AG20443 (cell line): Measurements from ENCODE around the gene ITPR2.
"Not testable (repeated sequence)": the region's sequence is repeated elsewhere in the genome, so short reads cannot be mapped to it uniquely, and the experiment has no call there.

ENCODE experiments used
- DNase-seq: peaks from one replicate; pipeline ENCODE4 v3.0.0; 2012; ENCODE audit warnings: low spot score, mixed read lengths

The ITPR2 gene

DNA sequence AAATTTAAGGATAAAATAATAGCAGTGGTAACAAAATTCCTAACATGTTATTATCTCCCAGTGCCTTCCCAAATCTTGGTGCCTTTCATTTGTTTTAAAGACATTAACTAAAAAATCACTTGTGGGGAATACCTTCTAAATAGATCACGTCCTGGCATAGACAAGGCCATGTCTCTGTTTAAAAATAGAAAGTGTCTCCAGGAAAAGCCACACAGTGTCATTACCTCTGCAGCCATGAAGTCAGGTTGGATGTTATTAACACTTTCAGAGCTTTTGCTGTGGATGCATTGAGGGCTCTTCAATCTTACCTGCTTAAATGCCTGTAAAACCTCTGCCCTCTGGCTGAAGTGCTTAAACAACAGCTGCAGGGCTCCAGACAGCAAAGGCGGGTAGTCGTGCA is 211.1 kb downstream of the ITPR2 start:
- DNase-seq: no peak

DNA sequence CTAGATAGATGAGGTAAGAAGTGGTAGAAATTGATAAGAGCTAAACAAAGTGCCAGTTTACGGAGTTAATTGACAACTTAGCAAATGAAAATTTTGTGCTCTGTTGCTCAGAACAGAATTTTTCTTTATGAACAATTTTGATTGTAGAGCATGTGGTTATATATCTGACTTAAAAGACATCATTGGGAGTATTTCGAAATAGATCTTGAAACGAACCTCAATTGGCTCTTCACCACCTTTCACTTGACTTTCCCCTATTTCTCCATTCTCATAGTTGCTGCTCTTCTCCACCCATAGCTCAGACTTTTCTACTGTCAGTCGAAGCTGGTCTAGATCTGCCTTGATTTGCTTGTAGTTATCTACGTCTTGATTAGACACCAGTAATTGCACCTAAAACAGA is 212.1 kb downstream of the ITPR2 start:
- no peak for DNase-seq

DNA sequence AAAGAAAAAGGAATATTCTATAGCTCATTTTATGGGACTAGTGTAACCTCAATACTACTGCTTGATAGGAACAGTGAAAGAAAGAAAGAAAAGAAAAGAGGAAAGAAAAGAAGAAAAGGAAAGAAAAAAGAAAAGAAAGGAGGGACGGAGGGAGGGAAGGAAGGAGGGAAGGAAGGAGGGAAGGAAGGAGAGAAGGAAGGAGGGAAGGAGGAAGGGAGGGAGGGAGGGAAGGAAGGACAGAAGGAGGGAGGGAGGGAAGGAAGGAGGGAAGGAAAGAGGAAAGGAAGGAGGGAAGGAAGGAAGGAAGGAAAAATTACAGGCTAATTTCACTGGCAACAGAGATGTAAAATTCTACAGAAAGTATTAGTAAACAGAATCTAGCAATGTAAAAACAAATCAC is 215.5 kb downstream of the ITPR2 start:
- no peak for DNase-seq

DNA sequence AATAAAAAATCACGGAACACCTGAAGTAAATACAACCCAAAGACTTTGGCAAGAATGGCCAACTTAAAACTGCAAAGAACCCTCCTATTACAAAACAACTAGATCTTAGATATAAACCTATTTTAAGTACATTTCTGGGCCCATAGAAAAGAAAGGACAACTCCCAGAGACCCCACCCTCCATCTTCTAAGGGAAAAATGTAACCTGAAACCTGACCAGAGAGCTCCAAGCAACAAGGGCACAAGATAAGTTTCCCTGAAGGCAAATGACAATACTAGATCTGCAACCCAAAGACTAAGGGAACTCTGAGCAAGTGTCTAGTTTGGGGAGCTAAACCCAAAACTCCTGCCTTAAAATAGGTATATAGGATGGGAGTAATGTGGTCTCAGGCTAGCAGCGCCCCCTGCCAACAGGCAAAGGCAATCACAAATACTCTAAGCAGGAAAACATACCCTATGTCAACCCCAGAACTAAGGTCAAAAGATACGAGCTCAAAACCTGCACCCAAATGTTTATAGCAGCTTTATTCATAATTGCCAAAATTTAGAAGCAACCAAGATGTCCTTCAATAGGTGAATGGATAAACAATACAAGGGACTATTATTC is 218.9 kb downstream of the ITPR2 start:
- DNase-seq: peak; percentile 13

DNA sequence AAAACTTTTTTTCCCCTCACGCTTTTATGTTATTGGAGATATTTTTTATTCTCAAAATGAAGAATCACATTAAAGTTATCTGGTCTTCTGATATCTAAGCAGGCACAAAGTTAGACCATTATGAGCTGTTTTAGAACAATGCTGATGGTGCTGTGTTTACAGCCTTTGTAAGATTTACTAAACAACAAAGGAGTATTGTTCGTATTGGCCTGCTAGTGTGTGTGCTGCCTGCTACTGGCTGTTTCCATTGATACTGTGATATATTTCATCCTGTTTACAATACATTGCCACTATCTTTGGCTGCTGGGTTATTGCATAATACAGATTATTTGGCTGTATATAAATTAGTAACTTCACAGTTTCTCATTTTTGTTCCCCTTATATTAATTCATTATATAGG is 220.8 kb downstream of the ITPR2 start:
- DNase-seq: no peak

DNA sequence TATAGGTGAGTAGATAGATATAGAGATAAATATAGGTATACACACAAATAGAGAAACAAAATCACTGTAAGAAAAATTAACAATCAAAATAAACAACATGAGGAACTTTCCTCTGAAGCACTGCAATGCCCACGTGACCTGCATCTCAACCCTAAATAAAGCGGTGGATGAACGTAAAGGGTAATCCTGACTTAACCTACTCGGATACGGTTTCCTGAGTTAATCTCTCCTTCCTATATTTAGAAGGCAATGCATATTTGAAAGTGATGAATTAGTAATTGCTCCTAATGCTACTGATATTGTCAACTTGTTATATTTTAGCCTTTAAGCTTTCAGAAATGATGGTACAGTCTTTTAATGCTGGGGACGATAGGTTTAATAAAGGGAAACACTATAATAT is 221.4 kb downstream of the ITPR2 start:
- no peak for DNase-seq

DNA sequence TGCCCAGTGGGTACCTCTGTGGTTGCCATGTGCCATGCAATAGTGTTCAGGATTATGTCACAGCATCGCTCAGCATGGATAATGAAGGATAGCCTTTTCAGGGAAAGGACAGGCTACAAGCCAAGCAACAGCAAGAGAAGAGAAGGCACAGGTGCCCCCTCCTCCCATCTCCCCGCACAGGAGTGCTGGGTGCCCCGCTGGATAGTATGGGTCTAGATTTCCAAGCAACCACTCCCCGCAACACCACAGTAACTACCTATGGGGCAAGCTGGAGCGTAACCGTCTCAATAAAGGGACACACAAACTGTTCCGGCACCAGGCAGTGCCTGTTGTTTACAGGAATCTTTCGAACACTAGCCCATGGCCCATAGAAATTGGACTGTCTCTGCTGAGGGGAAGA is 222.2 kb downstream of the ITPR2 start:
- DNase-seq: no peak

DNA sequence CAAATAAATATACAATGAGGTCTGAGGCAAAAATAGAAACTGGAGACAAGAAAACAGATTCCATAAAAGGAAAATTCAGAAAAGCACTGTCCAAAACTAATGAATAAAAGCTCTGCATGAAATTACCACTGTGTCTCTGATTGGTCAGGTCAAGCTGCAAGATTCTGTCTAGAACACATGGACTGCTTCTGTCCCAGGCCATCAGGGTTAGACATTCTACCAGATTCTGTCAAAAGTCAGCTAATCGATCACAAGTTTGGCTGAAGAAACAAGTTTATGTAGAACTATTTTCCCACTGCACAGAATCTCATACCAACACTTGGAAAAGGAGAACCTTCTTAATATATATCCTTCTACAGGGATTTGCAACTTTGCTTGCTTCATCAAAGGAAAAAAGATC is 223.0 kb downstream of the ITPR2 start:
- DNase-seq: no peak

DNA sequence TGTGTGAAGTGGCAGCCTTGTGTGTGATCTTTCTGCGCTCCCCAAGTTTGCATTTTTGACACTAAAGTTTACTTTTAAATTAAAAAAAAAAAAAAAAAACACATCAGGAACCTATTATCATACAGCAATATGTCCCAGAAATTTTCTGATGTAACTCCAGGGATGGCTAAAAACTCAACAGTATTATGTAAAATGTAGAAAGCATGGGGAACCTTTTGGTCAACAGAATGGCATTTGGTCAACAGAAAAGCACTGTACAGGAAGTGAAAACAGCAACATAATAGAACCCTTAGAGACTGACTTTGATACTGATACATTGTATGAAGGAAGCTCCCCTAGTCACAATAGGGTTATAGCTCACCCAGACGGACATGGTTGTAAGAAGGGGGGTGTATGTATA is 224.3 kb downstream of the ITPR2 start:
- peak; percentile 21 for DNase-seq

DNA sequence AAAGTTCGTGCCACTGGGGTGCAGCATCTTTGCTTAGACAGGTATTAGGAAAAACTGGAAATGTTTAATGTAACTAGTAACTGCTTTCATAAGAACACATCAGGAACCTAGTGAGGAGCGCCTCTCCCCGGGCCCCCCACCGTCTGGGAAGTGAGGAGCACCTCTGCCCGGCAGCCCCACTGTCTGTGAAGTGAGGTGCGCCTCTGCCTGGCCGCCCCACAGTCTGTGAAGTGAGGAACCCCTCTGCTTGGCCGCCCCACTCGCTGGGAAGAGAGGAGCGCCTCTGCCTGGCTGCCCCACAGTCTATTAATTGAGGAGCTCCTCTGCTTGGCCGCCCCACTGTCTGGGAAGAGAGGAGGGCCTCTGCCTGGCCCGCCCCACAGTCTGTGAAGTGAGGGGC is 224.7 kb downstream of the ITPR2 start:
- no peak for DNase-seq

DNA sequence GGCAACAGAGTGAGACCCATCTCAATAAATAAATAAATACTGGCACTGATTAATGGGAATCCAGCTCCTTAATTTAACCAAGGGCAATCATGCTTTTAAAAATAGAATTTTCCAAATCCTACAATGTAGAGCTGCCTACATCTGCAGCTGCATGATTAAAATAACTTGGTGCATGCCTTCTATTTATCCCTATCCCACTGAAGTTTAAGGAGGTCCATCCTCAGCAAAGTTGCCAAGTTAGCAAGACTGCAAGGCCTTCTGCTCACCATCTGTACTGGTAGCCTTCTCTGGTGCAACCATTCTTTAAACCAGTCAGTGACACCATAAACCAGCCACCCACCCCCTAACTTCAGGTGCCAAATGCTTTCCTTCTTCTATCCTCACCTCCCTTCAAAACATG is 226.1 kb downstream of the ITPR2 start:
- DNase-seq: no peak

DNA sequence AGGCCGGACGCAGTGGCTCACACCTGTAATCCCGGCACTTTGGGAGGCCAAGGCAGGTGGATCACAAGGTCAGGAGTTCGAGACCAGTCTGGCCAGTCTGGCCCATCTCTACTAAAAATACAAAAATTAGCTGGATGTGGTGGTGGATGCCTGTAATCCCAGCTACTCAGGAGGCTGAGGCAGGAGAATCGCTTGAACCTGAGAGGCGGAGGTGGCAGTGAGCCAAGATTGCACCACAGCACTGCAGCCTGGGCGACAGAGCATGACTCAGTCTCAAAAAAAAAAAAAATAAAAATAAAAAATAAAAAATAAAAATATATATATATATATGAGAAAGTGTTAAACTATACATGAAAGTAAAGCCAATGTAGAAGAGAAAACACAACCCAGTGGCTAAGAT is 228.2 kb downstream of the ITPR2 start:
- not testable (repeated sequence) for DNase-seq

DNA sequence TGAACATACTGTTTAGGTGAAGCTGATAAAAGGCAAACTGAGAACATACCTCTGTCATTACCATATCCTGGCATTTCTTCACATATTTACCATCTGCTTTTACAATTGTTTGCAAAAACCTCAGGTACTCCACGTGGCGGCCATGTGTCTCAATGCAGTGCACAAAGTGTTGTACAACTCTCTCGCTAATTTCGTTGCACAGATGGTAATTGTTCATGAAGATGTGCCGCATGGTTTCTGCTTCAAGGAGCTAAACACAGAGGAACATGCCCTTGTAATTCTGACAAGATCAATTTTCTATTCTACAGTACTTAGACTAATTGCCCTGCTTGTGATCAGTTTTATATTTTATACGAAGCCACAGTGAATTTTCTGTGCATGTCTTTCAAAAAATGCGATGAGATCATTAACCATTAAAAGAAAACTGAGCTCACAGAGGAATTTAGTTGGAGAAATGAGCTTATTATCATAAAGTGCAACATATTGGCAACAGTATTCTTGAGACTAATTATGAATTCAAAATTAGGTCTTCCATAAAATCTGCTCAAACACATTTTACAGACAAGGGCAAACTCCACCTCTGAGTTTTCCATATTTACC is 233.8 kb downstream of the ITPR2 start:
- no peak for DNase-seq

DNA sequence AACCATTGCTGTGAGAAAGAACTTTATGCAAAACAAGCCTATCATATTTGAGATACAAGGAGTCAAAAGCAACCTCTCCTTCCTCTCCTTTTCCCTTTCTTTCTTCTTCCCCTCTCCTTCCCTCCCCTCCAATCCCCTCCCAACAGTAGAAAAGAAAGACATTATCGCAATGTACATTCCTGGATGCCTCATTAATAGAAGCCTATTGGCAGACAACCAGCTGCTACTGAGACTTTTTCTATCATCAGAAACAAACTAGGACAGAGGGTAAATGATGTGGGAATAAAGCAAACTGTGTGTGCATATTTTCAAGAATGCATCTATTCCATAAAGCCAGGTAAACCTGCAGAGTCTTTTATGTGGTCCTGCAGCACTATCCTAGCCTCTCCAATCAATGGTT is 237.2 kb downstream of the ITPR2 start:
- no peak for DNase-seq

DNA sequence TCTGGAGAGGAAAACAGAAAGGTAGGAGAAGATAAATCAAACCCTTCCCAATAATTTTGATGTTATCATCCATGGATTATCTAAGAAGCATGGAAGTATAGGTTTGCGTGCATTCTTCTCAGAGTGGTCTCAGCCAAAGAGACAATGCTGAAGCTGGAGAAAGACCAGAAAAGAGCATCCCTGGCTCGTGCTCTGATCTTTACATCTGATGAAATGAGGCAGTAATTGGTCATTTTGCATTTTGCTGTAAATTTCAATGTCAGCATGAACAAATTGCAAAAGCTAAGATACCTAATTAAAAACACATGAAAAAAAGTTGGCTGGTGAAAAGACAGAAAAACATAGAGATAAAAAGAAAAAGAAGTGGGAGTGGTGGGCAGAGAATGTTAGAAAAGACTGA is 252.4 kb downstream of the ITPR2 start:
- no peak for DNase-seq

DNA sequence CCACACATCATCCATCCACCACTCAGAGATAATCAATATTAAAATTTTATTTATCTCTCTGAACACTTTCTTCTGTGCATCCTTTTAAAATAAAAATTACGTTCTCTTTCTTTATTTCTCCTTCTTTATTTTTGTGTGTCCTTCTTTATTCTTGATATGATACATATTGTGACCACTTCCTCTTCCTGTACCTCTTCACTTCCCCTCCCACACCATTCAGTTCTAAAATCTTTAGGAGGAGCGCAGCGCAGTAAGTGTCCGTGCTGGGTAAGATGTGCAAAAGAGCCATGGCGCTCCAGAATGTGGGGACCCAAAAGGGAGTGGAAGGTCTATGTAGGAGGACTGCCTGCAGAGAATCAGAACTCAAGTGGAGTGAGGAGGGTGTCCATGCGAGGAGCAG is 256.7 kb downstream of the ITPR2 start:
- DNase-seq: no peak

DNA sequence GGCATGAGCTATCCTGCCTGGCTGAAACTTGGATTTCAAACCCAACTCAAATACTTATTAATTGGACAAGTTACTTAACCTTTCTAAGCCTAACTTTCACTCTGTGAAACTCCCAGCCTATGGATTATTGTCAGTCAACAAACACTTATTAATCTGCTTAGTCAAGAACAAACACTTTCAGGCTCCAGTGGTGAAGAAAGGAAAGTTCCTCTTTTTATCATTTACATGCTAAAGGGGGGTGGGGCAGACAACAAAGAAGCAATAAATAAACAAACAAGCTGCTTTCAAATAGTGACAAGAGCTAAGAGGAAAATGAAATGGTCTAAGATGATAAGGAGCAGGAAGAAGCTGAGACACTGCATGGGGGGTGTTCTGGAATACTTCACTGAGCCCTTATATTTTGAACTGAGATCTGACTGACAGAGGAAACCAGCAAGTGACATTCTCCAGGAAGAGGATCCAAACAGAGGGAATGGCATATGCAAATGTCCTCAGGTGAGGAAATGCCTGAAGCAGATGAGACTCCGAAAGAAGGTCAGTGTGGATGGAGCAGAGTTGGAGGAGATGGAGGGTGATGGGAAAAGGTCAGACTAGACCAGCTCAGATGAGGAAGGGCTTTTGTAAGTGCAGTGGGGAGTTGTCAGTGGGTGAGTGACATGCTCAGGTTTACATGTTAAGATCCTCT is 259.6 kb downstream of the ITPR2 start:
- DNase-seq: no peak

DNA sequence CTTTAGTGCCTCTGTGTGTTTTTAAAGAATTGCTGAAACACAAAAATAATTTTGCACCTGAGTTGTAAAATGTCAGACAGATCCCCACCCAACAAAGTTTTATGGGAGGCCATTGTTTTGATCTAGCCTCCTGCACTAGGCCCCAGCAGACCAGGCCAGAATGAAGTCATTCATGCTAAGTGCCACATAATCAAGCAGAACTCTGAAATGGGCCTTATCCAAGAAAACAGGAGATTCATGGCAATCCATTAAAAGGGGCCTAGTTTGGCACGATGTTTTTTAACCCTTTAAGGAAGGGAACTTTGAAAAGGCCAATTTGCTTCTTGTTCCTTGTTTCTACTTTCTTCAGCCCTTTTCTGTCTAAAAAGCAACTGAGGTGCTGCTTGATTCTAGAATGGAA is 260.9 kb downstream of the ITPR2 start:
- DNase-seq: no peak

DNA sequence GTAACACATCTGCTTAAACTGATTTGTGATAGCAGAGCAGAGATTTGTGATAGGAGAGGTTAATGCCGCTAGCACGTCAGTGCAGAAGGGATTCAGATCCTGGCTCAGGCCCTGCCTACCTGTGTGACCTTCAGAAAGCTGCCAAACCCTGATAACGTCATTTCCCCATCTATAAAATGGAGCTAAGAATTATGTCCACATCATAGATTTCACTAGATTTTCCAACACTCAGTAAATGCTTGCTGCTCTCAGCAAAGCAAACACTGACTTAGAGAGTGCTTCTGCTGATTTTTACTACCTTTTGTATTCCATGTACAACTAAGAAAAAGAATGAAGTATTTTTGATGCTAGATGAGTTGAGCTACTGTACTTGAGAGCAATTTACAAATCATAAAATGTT is 261.4 kb downstream of the ITPR2 start:
- no peak for DNase-seq

DNA sequence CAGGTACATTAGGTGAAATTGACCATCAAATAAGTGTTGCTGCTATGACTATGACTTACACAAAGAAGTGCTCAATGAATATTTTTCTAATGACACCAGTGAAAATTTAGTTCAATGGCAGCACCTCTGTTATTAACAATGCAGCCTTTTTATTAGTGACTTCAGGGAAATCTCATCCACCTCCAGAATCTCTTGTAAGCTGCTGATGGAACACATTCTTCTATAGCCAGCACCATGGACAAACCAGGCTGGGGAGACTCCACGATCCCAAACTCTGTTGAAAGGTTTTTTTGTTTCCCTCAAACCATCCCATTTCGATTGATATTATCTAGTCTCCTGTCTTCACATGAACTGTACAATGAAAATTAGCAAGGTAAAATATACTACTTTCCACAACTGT is 265.9 kb downstream of the ITPR2 start:
- DNase-seq: no peak

DNA sequence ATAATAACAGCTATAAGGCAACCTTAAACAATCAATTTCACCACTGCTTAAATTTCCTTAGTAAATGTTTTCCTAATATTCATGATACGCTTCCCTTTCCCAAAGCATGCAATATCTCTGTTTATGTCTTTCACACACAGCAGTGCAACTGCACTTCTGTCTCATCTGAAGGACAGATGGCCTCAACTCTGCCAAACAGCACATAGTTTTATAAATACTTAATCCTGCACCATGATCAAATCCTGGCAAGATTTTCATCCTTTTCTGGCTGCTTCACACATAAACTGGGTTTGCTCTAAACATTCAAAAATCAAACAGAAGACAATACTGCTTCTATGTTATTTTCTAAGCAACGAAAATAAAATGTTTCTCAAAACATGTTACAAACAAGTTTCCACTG is 266.3 kb downstream of the ITPR2 start:
- DNase-seq: peak; percentile 53

DNA sequence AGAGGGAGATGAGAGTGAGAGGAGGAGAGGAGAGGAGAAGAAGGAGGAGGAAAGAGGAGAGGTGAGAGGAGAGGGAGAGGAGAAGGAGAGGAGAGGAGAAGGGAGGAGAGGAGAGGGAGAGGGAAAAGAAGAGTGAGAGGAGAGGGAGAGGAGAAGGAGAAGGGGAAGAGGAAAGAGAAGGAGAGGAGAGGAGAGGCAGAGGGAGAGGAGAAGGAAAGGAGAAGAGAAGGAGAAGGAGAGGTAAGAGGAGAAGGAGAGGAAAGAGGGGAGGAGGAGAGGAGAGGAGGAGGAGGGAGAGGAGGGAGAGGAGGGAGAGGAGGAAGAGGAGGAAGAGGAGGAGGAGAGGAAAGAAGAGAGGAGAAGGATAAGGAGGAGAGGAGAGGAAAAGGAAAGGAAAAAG is 266.8 kb downstream of the ITPR2 start:
- no peak for DNase-seq

DNA sequence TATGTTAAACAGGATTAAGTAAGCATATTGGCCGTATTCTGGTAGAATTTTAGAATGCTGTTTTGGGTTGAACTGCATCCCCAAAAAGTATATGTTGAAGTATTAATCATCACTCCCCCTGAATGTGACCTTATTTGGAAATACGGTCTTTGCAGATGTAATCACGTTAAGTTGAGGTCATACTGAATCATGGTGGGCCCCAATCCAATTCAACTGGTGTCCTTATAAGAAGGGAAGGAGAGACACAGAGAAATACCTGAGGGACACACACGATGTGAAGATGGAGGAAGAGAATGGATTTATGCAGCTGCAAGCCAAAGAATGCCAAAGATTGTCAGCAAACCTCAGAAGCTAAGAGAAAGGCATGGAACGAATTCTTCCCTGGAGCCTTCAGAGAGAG is 268.6 kb downstream of the ITPR2 start:
- DNase-seq: no peak

DNA sequence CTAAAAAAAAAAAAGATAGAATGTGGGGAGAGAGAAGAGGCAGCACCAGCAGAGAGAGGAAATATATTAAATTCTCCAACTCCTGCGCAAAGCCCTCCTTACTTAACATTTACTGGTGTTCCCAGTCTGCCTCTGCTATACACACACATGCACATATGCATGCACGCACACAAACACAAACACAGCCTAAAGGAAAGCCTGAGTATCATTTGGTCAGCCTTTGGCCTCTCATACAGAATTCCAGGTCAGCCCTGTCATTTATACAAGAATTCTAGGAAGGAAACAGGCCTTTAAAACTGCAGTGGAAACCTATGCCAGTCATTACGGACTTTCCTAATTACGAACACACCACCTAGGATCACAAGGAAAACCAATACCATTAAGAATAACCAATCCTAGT is 269.4 kb downstream of the ITPR2 start:
- no peak for DNase-seq
